ENCODE data around the gene TXNDC5. TPM values are rescaled to one million over a fixed set of nuclear protein-coding genes. Genes with fewer than 3 reads are reported as not detected.

TXNDC5 gene
- total and polyA plus RNA-seq, 2 experiments from 2014 or later = 42.9 to 210 TPM

DNA sequence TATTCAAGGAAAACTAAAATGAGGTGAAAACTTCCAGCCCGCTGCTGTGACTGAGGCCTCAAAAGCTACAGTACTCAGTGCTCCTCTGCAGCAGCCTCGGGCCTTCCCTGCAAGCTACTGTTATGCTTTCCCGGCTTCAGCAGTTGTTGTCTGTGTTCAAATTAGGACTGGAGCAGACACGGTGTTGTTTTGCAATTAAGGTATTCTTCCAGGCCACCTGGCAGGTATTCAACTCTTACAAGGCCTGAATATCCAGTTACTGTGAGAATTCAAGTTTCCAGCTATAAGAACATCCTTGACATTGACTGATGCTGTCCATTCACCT, 10.7 kb downstream of the TXNDC5 start:
- Mint-ChIP-seq H3K4me3 (no peak overlapping the region), H3K4me1 (no peaks in the 10 kb centered on the region), H3K9me3 (no peaks in the 10 kb centered on the region), H3K36me3 (ENCODE audit: low read depth) (peaks cover 94% of the 10 kb centered on the region), H3K27me3 (ENCODE audit: insufficient read depth, low read depth, poor library complexity) (peaks cover 3% of the 10 kb centered on the region), H3K27ac (no peak overlapping the region)
- no peak overlapping the region for H3K4me2 ChIP-seq
- H3K4me1 ChIP-seq (ENCODE audit: insufficient read depth) = no peaks in the 10 kb centered on the region
- peaks cover 15% of the 10 kb centered on the region; the same call in 1 of the 2 replicates for H4K20me1 ChIP-seq (replicated peaks; ENCODE audit: insufficient read depth)
- no peak overlapping the region for H3K4me3 ChIP-seq
- H3F3A ChIP-seq (replicated peaks; ENCODE audit: low read depth) = no peaks in the 10 kb centered on the region
- H3K79me2 ChIP-seq (replicated peaks; ENCODE audit: insufficient read depth) = peaks cover 17% of the 10 kb centered on the region
- DNase-seq (ENCODE audit: low spot score) (no peak), ATAC-seq (no peak)
- no peak overlapping the region for H2AFZ ChIP-seq
- no peaks in the 10 kb centered on the region for H3K27me3 ChIP-seq (ENCODE audit: insufficient read depth)
- TF ChIP-seq, protein P1, sequence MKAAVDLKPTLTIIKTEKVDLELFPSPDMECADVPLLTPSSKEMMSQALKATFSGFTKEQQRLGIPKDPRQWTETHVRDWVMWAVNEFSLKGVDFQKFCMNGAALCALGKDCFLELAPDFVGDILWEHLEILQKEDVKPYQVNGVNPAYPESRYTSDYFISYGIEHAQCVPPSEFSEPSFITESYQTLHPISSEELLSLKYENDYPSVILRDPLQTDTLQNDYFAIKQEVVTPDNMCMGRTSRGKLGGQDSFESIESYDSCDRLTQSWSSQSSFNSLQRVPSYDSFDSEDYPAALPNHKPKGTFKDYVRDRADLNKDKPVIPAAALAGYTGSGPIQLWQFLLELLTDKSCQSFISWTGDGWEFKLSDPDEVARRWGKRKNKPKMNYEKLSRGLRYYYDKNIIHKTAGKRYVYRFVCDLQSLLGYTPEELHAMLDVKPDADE (IDR thresholded peaks at IDR 0.05) = no peak
- TF ChIP-seq, protein P2, sequence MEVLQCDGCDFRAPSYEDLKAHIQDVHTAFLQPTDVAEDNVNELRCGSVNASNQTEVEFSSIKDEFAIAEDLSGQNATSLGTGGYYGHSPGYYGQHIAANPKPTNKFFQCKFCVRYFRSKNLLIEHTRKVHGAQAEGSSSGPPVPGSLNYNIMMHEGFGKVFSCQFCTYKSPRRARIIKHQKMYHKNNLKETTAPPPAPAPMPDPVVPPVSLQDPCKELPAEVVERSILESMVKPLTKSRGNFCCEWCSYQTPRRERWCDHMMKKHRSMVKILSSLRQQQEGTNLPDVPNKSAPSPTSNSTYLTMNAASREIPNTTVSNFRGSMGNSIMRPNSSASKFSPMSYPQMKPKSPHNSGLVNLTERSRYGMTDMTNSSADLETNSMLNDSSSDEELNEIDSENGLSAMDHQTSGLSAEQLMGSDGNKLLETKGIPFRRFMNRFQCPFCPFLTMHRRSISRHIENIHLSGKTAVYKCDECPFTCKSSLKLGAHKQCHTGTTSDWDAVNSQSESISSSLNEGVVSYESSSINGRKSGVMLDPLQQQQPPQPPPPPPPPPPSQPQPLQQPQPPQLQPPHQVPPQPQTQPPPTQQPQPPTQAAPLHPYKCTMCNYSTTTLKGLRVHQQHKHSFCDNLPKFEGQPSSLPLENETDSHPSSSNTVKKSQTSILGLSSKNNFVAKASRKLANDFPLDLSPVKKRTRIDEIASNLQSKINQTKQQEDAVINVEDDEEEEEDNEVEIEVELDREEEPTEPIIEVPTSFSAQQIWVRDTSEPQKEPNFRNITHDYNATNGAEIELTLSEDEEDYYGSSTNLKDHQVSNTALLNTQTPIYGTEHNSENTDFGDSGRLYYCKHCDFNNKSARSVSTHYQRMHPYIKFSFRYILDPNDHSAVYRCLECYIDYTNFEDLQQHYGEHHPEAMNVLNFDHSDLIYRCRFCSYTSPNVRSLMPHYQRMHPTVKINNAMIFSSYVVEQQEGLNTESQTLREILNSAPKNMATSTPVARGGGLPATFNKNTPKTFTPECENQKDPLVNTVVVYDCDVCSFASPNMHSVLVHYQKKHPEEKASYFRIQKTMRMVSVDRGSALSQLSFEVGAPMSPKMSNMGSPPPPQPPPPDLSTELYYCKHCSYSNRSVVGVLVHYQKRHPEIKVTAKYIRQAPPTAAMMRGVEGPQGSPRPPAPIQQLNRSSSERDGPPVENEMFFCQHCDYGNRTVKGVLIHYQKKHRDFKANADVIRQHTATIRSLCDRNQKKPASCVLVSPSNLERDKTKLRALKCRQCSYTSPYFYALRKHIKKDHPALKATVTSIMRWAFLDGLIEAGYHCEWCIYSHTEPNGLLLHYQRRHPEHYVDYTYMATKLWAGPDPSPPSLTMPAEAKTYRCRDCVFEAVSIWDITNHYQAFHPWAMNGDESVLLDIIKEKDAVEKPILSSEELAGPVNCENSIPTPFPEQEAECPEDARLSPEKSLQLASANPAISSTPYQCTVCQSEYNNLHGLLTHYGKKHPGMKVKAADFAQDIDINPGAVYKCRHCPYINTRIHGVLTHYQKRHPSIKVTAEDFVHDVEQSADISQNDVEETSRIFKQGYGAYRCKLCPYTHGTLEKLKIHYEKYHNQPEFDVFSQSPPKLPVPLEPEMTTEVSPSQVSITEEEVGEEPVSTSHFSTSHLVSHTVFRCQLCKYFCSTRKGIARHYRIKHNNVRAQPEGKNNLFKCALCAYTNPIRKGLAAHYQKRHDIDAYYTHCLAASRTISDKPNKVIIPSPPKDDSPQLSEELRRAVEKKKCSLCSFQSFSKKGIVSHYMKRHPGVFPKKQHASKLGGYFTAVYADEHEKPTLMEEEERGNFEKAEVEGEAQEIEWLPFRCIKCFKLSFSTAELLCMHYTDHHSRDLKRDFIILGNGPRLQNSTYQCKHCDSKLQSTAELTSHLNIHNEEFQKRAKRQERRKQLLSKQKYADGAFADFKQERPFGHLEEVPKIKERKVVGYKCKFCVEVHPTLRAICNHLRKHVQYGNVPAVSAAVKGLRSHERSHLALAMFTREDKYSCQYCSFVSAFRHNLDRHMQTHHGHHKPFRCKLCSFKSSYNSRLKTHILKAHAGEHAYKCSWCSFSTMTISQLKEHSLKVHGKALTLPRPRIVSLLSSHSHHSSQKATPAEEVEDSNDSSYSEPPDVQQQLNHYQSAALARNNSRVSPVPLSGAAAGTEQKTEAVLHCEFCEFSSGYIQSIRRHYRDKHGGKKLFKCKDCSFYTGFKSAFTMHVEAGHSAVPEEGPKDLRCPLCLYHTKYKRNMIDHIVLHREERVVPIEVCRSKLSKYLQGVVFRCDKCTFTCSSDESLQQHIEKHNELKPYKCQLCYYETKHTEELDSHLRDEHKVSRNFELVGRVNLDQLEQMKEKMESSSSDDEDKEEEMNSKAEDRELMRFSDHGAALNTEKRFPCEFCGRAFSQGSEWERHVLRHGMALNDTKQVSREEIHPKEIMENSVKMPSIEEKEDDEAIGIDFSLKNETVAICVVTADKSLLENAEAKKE (CRISPR knock-in tag; IDR thresholded peaks at IDR 0.05) = no peak
- TF ChIP-seq, protein P3, sequence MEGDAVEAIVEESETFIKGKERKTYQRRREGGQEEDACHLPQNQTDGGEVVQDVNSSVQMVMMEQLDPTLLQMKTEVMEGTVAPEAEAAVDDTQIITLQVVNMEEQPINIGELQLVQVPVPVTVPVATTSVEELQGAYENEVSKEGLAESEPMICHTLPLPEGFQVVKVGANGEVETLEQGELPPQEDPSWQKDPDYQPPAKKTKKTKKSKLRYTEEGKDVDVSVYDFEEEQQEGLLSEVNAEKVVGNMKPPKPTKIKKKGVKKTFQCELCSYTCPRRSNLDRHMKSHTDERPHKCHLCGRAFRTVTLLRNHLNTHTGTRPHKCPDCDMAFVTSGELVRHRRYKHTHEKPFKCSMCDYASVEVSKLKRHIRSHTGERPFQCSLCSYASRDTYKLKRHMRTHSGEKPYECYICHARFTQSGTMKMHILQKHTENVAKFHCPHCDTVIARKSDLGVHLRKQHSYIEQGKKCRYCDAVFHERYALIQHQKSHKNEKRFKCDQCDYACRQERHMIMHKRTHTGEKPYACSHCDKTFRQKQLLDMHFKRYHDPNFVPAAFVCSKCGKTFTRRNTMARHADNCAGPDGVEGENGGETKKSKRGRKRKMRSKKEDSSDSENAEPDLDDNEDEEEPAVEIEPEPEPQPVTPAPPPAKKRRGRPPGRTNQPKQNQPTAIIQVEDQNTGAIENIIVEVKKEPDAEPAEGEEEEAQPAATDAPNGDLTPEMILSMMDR (conservative IDR thresholded peaks at IDR 0.05; ENCODE audit: low read depth in 2 of 2) = no peak
- TF ChIP-seq NANOG (IDR thresholded peaks at IDR 0.05; ENCODE audit: borderline replicate concordance) = no peak
- no peak for TF ChIP-seq EZH2 (IDR thresholded peaks at IDR 0.05; ENCODE audit: low read depth, unreplicated experiment)
- TF ChIP-seq STAT1 (IDR thresholded peaks at IDR 0.05; ENCODE audit: unreplicated experiment) = no peak
- no peak for TF ChIP-seq ZNF331 (CRISPR knock-in tag; IDR thresholded peaks at IDR 0.05; ENCODE audit: low read depth)
- TF ChIP-seq JUNB (IDR thresholded peaks at IDR 0.05; ENCODE audit: unreplicated experiment) = no peak
- H3K36me3 ChIP-seq (ENCODE audit: insufficient read depth) = peaks cover 29% of the 10 kb centered on the region
- H3K27ac ChIP-seq (ENCODE audit: low read depth) = no peak overlapping the region
- no peaks in the 10 kb centered on the region for H3K9me2 ChIP-seq (ENCODE audit: insufficient read depth)

Data from GM23338 (cell line).